HepG2 (cell line): ENCODE results near the gene GRHL1. TPM values are rescaled to one million over a fixed set of nuclear protein-coding genes. Genes with fewer than 3 reads are reported as not detected.

Experiments used
- ATF7 ChIP-seq, 2 experiments: fragments of 450-650 bp in 1 of 2; sonication (generic) in 1 of 2; formaldehyde crosslinking in 1 of 2; IDR thresholded peaks; 2 replicates each; pipeline versions ENCODE4 v1.4.0 to v1.6.1; 2016 to 2020; ENCODE audit warnings: antibody characterized with exemption in 1 of 2, mild to moderate bottlenecking in 1 of 2, missing genetic modification reagents in 1 of 2
- BRF2 ChIP-seq: sonication (generic); formaldehyde crosslinking; IDR thresholded peaks from 2 replicates; pipeline ENCODE4 v1.8.1; 2022; ENCODE audit warnings: mild to moderate bottlenecking, missing genetic modification reagents
- CERS6 ChIP-seq: sonication (generic); formaldehyde crosslinking; IDR thresholded peaks from 2 replicates; pipeline ENCODE4 v1.5.0; 2020; ENCODE audit warnings: missing genetic modification reagents
- DNMT3B ChIP-seq: conservative IDR thresholded peaks from 2 replicates; pipeline ENCODE4 v1.6.1; 2016; ENCODE audit warnings: missing biosample characterization, control low read depth
- FOSL2 ChIP-seq: sonication (generic); formaldehyde crosslinking; IDR thresholded peaks from 2 replicates; pipeline ENCODE4 v1.4.0; 2020; ENCODE audit warnings: missing genetic modification reagents
- KDM2A ChIP-seq: sonication (generic); formaldehyde crosslinking; IDR thresholded peaks from 2 replicates; pipeline ENCODE4 v1.4.0; 2020; ENCODE audit warnings: low read depth, missing genetic modification reagents, borderline replicate concordance
- NBN ChIP-seq: fragments of 450-650 bp; conservative IDR thresholded peaks from 2 replicates; pipeline ENCODE4 v1.6.1; 2017
- NFATC3 ChIP-seq: sonication (generic); formaldehyde crosslinking; IDR thresholded peaks from 2 replicates; pipeline ENCODE4 v1.5.1; 2020; ENCODE audit warnings: mild to moderate bottlenecking, missing genetic modification reagents
- RBAK ChIP-seq: sonication (generic); formaldehyde crosslinking; IDR thresholded peaks from 2 replicates; pipeline ENCODE4 v1.5.1; 2020; ENCODE audit warnings: mild to moderate bottlenecking, missing genetic modification reagents
- U2AF1 ChIP-seq: fragments of 200-400 bp; formaldehyde crosslinking; optimal IDR thresholded peaks from 2 replicates; pipeline ENCODE3; 2017; ENCODE audit warnings: mild to moderate bottlenecking, low read depth, low read length
- ZBTB37 ChIP-seq: sonication (generic); formaldehyde crosslinking; IDR thresholded peaks from 2 replicates; pipeline ENCODE4 v1.4.0; 2020; ENCODE audit warnings: mild to moderate bottlenecking, missing genetic modification reagents
- ZHX1 ChIP-seq: sonication (generic); formaldehyde crosslinking; IDR thresholded peaks from 2 replicates; pipeline ENCODE4 v1.8.1; 2022; ENCODE audit warnings: low read depth, mild to moderate bottlenecking, missing genetic modification reagents
- ZNF138 ChIP-seq: sonication (generic); formaldehyde crosslinking; IDR thresholded peaks from 2 replicates; pipeline ENCODE4 v1.5.0; 2020; ENCODE audit warnings: mild to moderate bottlenecking, low read depth, missing genetic modification reagents
- ZNF251 ChIP-seq: sonication (generic); formaldehyde crosslinking; IDR thresholded peaks from 2 replicates; pipeline ENCODE4 v1.9.0; 2021; ENCODE audit warnings: mild to moderate bottlenecking, missing genetic modification reagents
- ZNF337 ChIP-seq: sonication (generic); formaldehyde crosslinking; IDR thresholded peaks from 2 replicates; pipeline ENCODE4 v1.5.1; 2020; ENCODE audit warnings: missing genetic modification reagents, low read depth, mild to moderate bottlenecking, borderline replicate concordance
- ZNF605 ChIP-seq: sonication (generic); formaldehyde crosslinking; IDR thresholded peaks from 2 replicates; pipeline ENCODE4 v1.8.0; 2022; ENCODE audit warnings: mild to moderate bottlenecking, missing genetic modification reagents
- ZNF652 ChIP-seq: IDR thresholded peaks from 2 replicates; pipeline ENCODE4 v1.6.1; 2016; ENCODE audit warnings: low read depth, borderline replicate concordance
- ZNF678 ChIP-seq: sonication (generic); formaldehyde crosslinking; IDR thresholded peaks from 2 replicates; pipeline ENCODE4 v1.4.0; 2020; ENCODE audit warnings: mild to moderate bottlenecking, missing genetic modification reagents
- ZNF792 ChIP-seq: IDR thresholded peaks from 2 replicates; pipeline ENCODE4 v1.6.1; 2016
- polyA plus RNA-seq, 8 experiments: library from polyadenylated mRNA; depleted of rRNA in 3 of 8; stranded (reverse) in 7 of 8; unstranded in 1 of 8; fragments of >200 nt; fragmentation: Illumina TruSeq in 4 of 8; extraction: Trizol in 4 of 8; gene quantifications; 2 replicates each; pipeline versions ENCODE4 v1.2.1 to v1.2.3, GENCODE V29; 2011 to 2016; ENCODE audit warnings: low read depth in 4 of 8, missing spikeins in 1 of 8, mixed read lengths in 1 of 8; ENCODE audit not compliant: insufficient read depth in 1 of 8
- total RNA-seq, 5 experiments: library from RNA; depleted of rRNA; stranded (reverse); fragments of >200 nt; fragmentation: Illumina TruSeq; extraction: Trizol; gene quantifications; 2 replicates each; pipeline ENCODE4 v1.2.3, GENCODE V29; 2016; ENCODE audit warnings: low read depth in 1 of 5
- TF ChIP-seq, protein P1 (sequence below): sonication (generic); formaldehyde crosslinking; IDR thresholded peaks from 2 replicates; pipeline ENCODE4 v1.8.0; 2022; ENCODE audit warnings: missing genetic modification reagents, mild to moderate bottlenecking, moderate library complexity, borderline replicate concordance
- TF ChIP-seq, protein P2 (sequence below): IDR thresholded peaks from 2 replicates; pipeline ENCODE4 v1.6.1; 2012; ENCODE audit warnings: inconsistent platforms

GRHL1 gene
- total and polyA plus RNA-seq, 2 of the 13 experiments (the other 11 are each of a cell fraction or from before 2014, with no cell fraction given), result 9.3 to 12.0 TPM

DNA sequence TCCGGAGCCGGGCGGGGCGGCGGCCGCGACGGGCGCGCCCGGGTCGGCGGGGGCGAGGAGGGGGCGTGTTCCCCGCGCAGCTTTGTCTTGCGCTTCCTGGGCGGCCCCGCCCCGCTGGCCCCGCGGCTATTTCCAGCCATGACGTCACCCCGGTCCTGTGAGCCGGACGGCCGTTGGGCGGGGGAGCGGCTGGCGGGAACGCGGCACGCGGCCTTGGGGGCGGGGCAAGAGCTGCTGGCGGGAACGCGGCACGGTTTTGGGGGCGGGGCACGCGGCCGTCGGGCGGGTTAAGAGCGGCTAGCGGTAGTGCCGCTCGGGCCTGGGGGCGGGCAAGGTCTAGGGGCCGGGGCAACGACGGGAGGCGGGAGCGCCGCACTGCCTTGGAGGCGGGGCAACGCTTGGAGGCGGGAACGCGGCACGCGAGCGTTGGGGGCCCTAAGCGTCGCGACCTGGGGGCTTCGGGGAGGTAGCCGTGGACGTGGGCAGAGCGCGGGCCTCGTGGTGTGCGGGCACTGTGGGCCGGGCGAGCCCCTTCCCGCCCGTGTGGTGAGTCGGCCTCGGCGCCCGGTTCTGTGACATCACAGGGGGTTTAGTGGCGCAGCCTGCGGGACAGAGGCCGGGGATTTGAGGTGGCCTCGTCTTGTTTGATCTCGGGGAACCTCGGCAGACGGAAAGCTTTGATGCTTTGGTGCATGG is 92.6 kb downstream of the GRHL1 start (continued):
- TF ChIP-seq NFATC3 (CRISPR knock-in tag) (no peak), ATF7 (IDR thresholded peaks at IDR 0.05) (peak; percentile 86), ATF7 (CRISPR knock-in tag; IDR thresholded peaks at IDR 0.05) (peak; percentile 98), ZHX1 (CRISPR knock-in tag) (peak; percentile 96), ZBTB37 (CRISPR knock-in tag) (no peak), FOSL2 (CRISPR knock-in tag) (peak; percentile 55), ZNF652 (CRISPR knock-in tag) (no peak), DNMT3B (CRISPR knock-in tag) (no peak), NBN (no peak), BRF2 (0 out of 2 replicates have a peak, but pooled peaks have one; percentile 19), ZNF337 (no peak), ZNF792 (0 out of 2 replicates have a peak, but pooled peaks have one; percentile 29), ZNF678 (CRISPR knock-in tag) (no peak), ZNF605 (CRISPR knock-in tag) (0 out of 2 replicates have a peak, but pooled peaks have one; percentile 47), RBAK (no peak), U2AF1 (no peak), ZNF138 (CRISPR knock-in tag) (peak; percentile 17; the same call in 1 of the 2 replicates), CERS6 (CRISPR knock-in tag) (no peak), KDM2A (CRISPR knock-in tag) (0 out of 2 replicates have a peak, but pooled peaks have one; percentile 29), ZNF251 (CRISPR knock-in tag) (no peak)
- TF ChIP-seq, protein P1, sequence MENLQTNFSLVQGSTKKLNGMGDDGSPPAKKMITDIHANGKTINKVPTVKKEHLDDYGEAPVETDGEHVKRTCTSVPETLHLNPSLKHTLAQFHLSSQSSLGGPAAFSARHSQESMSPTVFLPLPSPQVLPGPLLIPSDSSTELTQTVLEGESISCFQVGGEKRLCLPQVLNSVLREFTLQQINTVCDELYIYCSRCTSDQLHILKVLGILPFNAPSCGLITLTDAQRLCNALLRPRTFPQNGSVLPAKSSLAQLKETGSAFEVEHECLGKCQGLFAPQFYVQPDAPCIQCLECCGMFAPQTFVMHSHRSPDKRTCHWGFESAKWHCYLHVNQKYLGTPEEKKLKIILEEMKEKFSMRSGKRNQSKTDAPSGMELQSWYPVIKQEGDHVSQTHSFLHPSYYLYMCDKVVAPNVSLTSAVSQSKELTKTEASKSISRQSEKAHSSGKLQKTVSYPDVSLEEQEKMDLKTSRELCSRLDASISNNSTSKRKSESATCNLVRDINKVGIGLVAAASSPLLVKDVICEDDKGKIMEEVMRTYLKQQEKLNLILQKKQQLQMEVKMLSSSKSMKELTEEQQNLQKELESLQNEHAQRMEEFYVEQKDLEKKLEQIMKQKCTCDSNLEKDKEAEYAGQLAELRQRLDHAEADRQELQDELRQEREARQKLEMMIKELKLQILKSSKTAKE (CRISPR knock-in tag), result peak; percentile 70; the same call in 1 of the 2 replicates
- TF ChIP-seq, protein P2, sequence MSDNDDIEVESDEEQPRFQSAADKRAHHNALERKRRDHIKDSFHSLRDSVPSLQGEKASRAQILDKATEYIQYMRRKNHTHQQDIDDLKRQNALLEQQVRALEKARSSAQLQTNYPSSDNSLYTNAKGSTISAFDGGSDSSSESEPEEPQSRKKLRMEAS, result peak; percentile 97
